Breast epithelium (tissue), 4 donors: ENCODE results near the gene ZFYVE9. TPM values are rescaled to one million over a fixed set of nuclear protein-coding genes. Genes with fewer than 3 reads are reported as not detected.

Experiments
- DNase-seq, 2 donors: peaks; one replicate each; pipeline ENCODE4 v3.0.0-alpha.2; 2019; ENCODE audit warnings: low spot score in 2 of 2
- H3K27ac ChIP-seq, 2 donors: fragments of 200-600 bp; sonication (generic) in 1 of 2; one replicate each; pipeline ENCODE4 v1.5.1; 2016 to 2019; ENCODE audit warnings: mild to moderate bottlenecking in 1 of 2
- H3K27me3 ChIP-seq, 2 donors: fragments of 200-600 bp; sonication (generic) in 1 of 2; one replicate each; pipeline versions ENCODE4 v1.5.1 to v1.6.0; 2017 to 2019; ENCODE audit warnings: control low read depth in 1 of 2, mild to moderate bottlenecking in 1 of 2
- H3K36me3 ChIP-seq: fragments of 200-600 bp; one replicate; pipeline ENCODE4 v1.5.1; 2019
- H3K4me1 ChIP-seq, 2 donors: fragments of 200-600 bp; sonication (generic); one replicate each; pipeline ENCODE4 v1.5.1; 2016 to 2019; ENCODE audit warnings: control low read depth in 1 of 2
- H3K4me3 ChIP-seq, 3 donors: fragments of 200-600 bp; sonication (generic); 1 replicate in 2 of 3; 2 replicates in 1 of 3; pipeline ENCODE4 v1.5.1; 2016 to 2019; ENCODE audit warnings: mild to moderate bottlenecking in 3 of 3, moderate library complexity in 2 of 3
- H3K9me3 ChIP-seq, 2 donors: fragments of 200-600 bp; sonication (generic) in 1 of 2; one replicate each; pipeline ENCODE4 v1.5.1; 2016 to 2019; ENCODE audit warnings: control low read depth in 1 of 2
- POLR2A ChIP-seq: fragments of 450-650 bp; IDR thresholded peaks from one replicate; pipeline ENCODE4 v1.6.1; 2016; ENCODE audit warnings: antibody characterized with exemption, mild to moderate bottlenecking, moderate library complexity
- POLR2AphosphoS5 ChIP-seq, 3 donors: sonication (generic); formaldehyde crosslinking; IDR thresholded peaks; one replicate each; pipeline ENCODE4 v1.6.1; 2017; ENCODE audit warnings: antibody characterized with exemption in 3 of 3
- intact Hi-C: fragments of 100-400 bp; cut with DNase I; formaldehyde crosslinking; loops from one replicate; pipeline ENCODE4 v1.15.1; 2023; ENCODE audit warnings: low total_unique reads
- total RNA-seq, 3 donors: library from RNA; depleted of rRNA; stranded (reverse); fragments of >200 nt; gene quantifications; one replicate each; pipeline ENCODE4 v1.1.0, GENCODE V29; 2016
- TF ChIP-seq, protein P1 (sequence below), 3 donors: fragments of 450-650 bp; IDR thresholded peaks; one replicate each; pipeline ENCODE4 v1.5.1; 2016 to 2017; ENCODE audit warnings: antibody characterized with exemption in 3 of 3, mild to moderate bottlenecking in 3 of 3, moderate library complexity in 3 of 3

The ZFYVE9 gene
- total RNA-seq, 3 donors from 2014 or later, result 31.1 to 44.3 (median 32.8) TPM

DNA sequence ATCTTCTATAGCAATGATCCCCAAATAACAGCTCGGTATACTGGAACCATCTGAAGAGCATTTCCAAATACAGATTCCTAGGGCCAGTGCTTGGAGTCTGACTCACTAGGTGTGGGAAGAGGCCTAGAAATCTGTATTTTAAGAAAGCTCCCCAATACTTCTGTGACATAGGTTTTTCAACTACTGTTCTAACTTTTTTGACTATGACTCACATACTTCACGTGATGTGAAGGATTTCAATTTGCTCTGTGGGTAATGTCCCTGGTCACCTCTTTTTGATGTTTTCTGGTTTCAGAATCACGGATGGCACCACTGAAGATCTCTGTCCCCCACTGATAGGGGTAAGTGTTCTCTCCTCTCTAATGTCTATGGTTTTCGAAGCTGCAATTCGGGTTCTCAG, 251.3 kb downstream of the ZFYVE9 start:
- no peak overlapping the region for H3K4me3 ChIP-seq
- no peaks in the 10 kb centered on the region for H3K9me3 ChIP-seq
- no peaks in the 10 kb centered on the region for H3K36me3 ChIP-seq
- TF ChIP-seq POLR2AphosphoS5 (IDR thresholded peaks at IDR 0.05), result no peak
- TF ChIP-seq, protein P1, sequence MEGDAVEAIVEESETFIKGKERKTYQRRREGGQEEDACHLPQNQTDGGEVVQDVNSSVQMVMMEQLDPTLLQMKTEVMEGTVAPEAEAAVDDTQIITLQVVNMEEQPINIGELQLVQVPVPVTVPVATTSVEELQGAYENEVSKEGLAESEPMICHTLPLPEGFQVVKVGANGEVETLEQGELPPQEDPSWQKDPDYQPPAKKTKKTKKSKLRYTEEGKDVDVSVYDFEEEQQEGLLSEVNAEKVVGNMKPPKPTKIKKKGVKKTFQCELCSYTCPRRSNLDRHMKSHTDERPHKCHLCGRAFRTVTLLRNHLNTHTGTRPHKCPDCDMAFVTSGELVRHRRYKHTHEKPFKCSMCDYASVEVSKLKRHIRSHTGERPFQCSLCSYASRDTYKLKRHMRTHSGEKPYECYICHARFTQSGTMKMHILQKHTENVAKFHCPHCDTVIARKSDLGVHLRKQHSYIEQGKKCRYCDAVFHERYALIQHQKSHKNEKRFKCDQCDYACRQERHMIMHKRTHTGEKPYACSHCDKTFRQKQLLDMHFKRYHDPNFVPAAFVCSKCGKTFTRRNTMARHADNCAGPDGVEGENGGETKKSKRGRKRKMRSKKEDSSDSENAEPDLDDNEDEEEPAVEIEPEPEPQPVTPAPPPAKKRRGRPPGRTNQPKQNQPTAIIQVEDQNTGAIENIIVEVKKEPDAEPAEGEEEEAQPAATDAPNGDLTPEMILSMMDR (IDR thresholded peaks at IDR 0.05), result no peak
- no peak for TF ChIP-seq POLR2A
- DNase-seq, result no peak
- intact Hi-C loops, result no loop called here
- no peaks in the 10 kb centered on the region for H3K4me1 ChIP-seq
- H3K27ac ChIP-seq, result no peak overlapping the region
- H3K27me3 ChIP-seq, result no peaks in the 10 kb centered on the region

Other genes starting within 250 kb of the ZFYVE9 start
- gene RAB3B, start 151.4 kb upstream of the ZFYVE9 start, total RNA-seq, result 1 to 10 TPM in 1 of 3 donors, under 1 TPM in 1, not detected in 1; 0.66 to 1.3 TPM
- gene KTI12, start 108.3 kb upstream of the ZFYVE9 start, total RNA-seq, result 10 to 100 TPM in 1 of 3 donors, 1 to 10 TPM in 2; 4.4 to 13.6 (median 7.9) TPM
- 10 to 100 TPM; 35.1 to 48.4 (median 37.6) TPM for gene TXNDC12, start 86.9 kb upstream of the ZFYVE9 start, total RNA-seq
- gene BTF3L4, start 85.8 kb upstream of the ZFYVE9 start, total RNA-seq, result 10 to 100 TPM; 47.5 to 66.2 (median 59.0) TPM
- gene CC2D1B, start 224.1 kb downstream of the ZFYVE9 start, total RNA-seq, result 10 to 100 TPM; 25.2 to 33.1 (median 33.1) TPM